ENCODE data around the gene ESPN.

GRCh38 chr1:6500544-6501278 is 76.1 kb downstream of the ESPN start:
- TF ChIP-seq TAF1 (IDR thresholded peaks at IDR 0.05; ENCODE audit: low read depth, low read length) (no peak), POLR2A (IDR thresholded peaks at IDR 0.05; ENCODE audit: low read depth, low read length) (no peak), SPI1 (IDR thresholded peaks at IDR 0.05; ENCODE audit: low read depth, low read length) (no peak), POLR2AphosphoS5 (IDR thresholded peaks at IDR 0.05; ENCODE audit: low read depth, low read length) (no peak), PAX5 (IDR thresholded peaks at IDR 0.05; ENCODE audit: insufficient read depth, low read length, severe bottlenecking) (no peak)

Data from GM12891 (cell line).